Pulmonary artery endothelial cell (primary cell): ENCODE measurements around the gene ARHGAP27. TPM values are rescaled to one million over a fixed set of nuclear protein-coding genes. Genes with fewer than 3 reads are reported as not detected.

ENCODE experiments used
- DNase-seq: peaks from one replicate; pipeline ENCODE4 v3.0.0-alpha.2; 2011; ENCODE audit warnings: low read depth, low spot score
- total RNA-seq: library from RNA; depleted of rRNA; stranded (reverse); fragments of >200 nt; gene quantifications from 2 replicates; pipeline ENCODE4 v1.2.3, GENCODE V29; 2014

The ARHGAP27 gene
- total RNA-seq, 1 donor from 2014 or later = 13.9 TPM

DNA sequence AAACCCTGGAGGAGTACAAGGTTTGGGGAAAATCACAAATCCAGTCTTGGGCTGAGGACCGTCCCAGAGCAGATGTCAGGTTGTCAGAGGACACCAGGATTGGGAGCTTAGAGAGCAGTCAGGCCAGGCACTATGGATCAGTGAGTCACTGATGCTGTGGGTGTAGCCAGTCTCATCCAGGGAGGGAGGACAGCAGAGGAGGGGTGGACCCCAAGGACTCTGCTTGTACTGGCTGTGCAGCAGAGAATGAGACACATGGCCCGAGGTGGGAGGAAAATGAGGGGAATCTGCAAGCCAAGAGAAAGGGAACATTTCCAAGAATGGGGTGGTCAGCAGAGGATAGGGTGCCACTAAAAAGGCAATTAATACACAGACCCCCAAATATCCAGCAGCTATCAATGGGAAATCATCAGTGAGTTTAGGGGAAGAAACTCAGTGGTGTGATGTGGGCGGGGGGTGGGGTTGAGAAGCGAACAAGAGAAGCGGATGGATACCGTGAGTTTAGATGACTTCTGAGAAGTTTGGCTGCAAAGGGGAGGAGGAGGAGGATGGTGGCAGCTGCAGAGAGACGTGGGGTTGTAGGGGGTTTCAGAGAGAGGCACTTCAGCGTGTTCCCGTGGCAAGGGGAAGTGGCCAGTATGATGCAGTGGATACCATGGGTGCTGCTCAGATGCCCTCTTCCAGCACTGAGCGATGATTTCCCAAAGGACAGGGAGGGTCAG lies 43.9 kb downstream of the ARHGAP27 start:
- DNase-seq = no peak

- DNase-seq = no peak
Measured at GRCh38 chr17:45387739-45388138, 44.9 kb downstream of the ARHGAP27 start.

GRCh38 chr17:45386178-45386577 lies 46.5 kb downstream of the ARHGAP27 start:
- DNase-seq = no peak

DNA sequence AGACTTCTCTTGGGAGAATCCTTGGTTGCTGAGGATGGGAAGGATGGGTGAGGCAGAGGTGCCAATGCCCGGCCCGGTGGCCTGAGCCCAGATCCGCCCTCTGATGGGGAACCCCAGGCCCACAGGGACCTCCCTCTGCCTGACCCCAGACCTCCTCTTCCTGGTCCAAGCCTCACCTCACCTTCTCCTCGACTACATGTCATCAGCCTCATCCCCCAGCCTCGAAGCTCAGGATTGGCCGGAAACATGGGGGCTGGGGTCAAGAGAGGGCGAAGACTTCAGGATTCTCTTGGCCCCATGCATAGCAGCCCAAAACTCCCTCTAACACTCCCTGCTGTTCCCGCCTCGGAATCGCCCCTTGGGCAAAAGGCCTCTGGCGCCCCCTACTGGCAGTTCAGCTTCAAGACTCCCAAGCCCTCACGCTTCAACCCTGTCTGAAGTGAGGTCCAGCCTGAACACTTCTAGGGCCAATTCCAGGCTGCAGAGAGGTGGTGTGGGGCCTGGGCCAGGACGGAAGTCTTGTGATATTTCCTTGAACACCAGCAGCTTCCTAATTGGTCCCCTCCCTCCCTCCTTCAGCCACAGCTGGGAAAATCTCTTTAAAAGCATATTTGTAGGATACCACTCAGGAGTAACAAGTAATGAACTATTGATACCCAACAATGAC lies 47.2 kb downstream of the ARHGAP27 start:
- peak; percentile 30 for DNase-seq

DNA sequence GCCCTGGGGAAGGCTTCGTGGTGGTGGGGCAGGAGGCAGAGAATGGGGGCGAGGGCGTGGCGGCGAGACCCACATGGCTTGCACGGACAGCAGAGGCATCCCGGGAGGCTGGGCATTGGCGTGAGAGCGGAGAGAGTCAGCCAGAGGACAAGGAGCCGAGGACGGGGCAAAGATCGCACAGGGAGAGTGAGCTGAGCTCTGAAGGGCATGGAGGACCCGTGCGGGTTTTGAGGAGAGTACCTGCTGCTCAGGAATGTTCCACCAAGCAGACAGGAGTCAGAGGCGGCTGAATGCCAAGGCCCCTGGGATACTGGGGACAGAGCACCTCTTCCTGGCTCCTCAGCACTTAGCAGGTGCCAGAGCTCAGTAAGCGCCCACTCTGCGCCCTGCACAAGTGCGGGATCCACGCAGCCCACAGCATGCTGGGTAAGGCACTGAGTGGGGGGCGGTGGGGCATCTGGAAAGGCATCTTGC lies 47.8 kb downstream of the ARHGAP27 start:
- no peak for DNase-seq

DNA sequence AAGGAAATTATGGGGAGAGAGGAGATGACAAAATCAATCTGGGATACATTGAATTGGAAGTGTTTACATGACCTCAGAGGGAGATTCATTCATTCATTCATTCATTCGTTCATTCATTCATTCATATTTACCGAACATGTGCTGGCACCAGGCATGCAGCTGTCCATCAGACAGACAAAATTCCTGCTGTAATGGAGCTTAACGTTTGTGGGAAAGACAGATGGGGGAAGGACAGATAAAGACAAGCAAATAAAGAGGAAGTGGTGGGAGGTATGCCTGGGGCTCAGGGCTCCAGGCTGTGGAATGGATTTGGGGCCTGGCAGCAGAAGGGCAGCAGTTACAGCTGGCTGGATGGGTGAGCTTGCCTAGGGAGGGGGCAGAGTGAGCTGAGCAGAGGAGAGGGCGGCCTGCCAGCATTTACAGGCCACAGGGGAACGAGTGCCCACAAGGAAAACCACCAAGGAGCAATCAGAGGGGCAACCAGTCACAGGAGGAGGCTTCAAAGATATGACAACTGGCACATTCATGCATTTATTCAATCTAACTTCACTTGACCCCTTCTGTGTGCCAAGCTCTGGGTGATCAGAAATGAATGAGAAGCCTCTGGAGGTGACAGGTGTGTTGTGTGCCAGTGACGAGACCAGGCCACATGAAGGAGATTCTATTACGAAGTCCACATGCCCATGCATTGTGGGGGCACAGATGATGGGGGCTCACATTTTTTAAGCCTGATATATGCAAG lies 48.5 kb downstream of the ARHGAP27 start:
- DNase-seq = no peak

- no peak for DNase-seq
Measured at GRCh38 chr17:45383003-45383402, 49.7 kb downstream of the ARHGAP27 start.

DNA sequence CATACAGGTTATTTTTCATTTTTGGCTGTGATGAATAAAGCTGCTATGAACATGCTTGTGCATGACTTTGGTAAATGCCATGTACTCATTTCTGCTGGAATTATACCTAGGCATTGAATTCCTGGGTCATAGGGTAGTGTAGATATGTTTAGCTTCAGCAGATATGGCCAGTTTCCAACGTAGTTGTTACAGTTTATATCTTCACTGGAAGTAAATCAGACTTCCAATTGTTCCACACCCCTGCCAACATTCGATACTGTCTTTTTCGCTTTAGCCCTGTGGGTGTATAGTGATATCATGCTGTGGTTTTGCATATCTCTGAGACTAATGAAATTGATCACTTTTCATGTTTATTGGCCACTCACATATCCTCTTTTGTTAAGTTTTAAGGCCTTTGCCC lies 50.4 kb downstream of the ARHGAP27 start:
- no peak for DNase-seq

- DNase-seq = no peak
Measured at GRCh38 chr17:45380991-45381390, 51.7 kb downstream of the ARHGAP27 start.

- DNase-seq = no peak
Measured at GRCh38 chr17:45380046-45380765, 52.5 kb downstream of the ARHGAP27 start.

- no peak for DNase-seq
Measured at GRCh38 chr17:45377401-45377800, 55.3 kb downstream of the ARHGAP27 start.

DNA sequence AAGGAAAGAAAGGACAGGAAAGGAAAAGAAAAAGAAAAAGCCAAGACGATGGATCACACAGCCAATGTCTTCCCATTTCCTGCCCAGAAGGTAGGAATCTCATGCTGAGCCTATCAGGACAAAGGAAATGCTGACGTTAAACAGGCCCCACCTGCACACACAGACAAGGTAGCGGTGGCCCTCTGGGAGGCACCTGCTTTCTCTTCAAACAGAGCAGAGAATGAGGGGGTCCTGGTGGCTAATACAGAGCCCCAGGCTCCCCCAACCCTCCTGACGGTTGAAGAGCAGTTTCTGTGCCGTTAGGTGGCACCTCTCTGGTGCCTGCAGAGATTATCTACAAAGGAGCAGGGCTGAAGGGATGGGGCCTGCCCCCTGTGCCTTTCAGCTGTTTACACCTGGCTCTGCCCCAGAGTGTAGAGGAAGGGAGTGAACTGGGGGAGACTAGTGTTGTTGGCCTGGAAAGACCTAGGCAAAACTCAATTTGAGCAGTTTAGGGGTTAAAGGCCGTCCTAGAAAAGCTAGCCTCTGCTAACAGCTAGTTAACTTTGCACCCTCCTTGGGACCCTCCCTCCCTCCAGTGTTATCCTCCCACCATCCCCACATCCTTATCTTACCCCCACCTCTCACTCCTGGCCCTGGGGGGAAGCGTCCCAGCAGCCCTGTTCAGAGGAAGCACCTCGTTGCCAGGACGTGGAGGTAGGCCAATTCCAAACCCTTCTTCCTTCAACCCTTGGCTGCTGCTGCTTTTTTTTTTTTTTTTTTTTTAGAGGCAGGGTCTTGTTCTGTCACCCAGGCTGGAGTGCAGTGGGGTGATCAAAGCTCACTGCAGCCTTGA lies 56.3 kb downstream of the ARHGAP27 start:
- no peak for DNase-seq

- no peak for DNase-seq
Measured at GRCh38 chr17:45374501-45374900, 58.2 kb downstream of the ARHGAP27 start.

DNA sequence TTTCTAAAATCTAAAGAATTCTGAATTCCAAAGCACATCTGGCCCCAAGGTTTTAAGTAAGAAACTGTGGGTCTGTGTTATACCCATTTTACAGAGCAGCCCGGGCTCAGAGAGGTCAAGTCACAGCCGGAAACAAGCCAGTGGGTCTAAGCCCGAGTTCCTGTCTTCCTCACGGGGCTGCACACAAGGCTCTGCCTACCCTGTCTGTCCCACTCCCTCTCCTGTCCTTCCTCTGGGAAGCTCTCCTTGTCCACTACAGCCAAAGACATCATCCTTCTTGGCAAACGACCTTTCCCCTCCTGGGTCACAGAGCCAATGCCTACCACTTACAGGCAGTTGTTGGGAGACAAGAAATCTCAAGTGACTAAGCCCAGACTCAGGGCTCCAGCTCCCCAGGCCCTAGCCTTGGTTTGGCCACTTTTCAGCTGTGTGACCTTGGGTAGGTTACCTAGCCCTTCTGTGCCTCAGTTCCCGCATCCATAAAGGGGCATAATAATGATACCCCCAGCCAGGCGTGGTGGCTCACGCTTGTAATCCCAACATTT lies 60.3 kb downstream of the ARHGAP27 start:
- no peak for DNase-seq

DNA sequence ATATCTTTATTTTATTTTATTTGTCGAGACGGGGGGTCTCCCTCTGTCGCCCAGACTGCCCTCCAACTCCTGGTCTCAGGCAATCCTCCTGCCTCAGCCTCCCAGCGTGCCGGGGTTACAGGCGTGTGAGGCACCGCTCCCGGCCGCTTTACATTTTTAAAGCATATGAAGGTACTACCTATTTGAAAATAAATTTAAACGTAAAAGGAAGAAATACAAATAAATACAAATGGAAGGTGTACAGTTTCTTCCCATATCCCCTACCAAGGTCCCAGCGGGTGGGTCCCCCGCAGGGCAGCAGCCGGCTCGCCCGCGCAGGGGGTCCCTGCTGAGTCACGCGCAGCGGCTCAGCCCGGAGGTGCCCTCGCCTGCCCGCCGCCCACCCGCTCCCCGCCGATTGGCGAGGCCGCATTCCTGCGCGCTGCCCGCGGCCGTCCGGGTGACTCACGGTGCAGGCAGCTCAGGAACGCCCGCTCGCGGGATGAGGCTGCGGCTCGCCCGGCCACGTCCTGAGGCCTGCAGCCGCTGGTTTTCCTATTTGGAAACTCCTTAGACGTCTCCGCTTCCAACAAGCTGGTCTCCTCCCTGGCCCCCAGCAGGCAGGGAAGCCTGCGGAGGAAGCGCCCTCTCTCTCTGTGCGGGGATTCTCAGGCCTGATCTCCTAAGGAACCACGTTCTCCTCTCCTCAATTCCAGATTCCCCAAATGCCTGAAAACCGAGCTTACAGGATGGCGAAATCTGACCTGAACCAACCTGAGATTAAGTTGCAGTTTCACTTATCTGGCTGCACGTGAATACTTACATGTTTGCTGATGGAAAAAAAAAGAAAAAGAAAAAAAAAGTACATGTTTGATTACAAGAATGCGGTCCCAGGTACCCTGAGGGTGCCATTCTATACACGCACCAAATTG lies 61.0 kb downstream of the ARHGAP27 start:
- DNase-seq = peak; percentile 83

- no peak for DNase-seq
Measured at GRCh38 chr17:45370949-45371413, 61.7 kb downstream of the ARHGAP27 start.

- DNase-seq = no peak
Measured at GRCh38 chr17:45369421-45369820, 63.2 kb downstream of the ARHGAP27 start.

GRCh38 chr17:45368651-45369050 lies 64.0 kb downstream of the ARHGAP27 start:
- no peak for DNase-seq

GRCh38 chr17:45367216-45367615 lies 65.5 kb downstream of the ARHGAP27 start:
- DNase-seq = no peak
